Thoracic aorta (tissue), 2 donors: ENCODE measurements around the gene M1AP. TPM values are rescaled to one million over a fixed set of nuclear protein-coding genes. Genes with fewer than 3 reads are reported as not detected.

ENCODE experiments used
- ATAC-seq: fragments of 150-250 bp; one replicate; pipeline ENCODE4 v1.8.0; 2017; ENCODE audit warnings: low read depth; ENCODE audit not compliant: insufficient number of reproducible peaks, low FRiP score
- DNase-seq: peaks from one replicate; pipeline ENCODE4 v3.0.0-alpha.2; 2020; ENCODE audit warnings: low spot score
- H3K27ac ChIP-seq, 2 donors: fragments of 200-600 bp; sonication (generic); 1 replicate in 1 of 2; 2 replicates in 1 of 2; pipeline ENCODE4 v1.5.1; 2016; ENCODE audit warnings: mild to moderate bottlenecking in 2 of 2, moderate library complexity in 2 of 2
- H3K27me3 ChIP-seq: fragments of 200-600 bp; sonication (generic); replicated peaks from 2 replicates; pipeline ENCODE4 v1.6.0; 2016; ENCODE audit warnings: mild to moderate bottlenecking; ENCODE audit not compliant: insufficient read depth
- H3K36me3 ChIP-seq: fragments of 200-600 bp; sonication (generic); one replicate; pipeline ENCODE4 v1.5.1; 2016
- H3K4me1 ChIP-seq, 2 donors: fragments of 200-600 bp; sonication (generic); 1 replicate in 1 of 2; 2 replicates in 1 of 2; pipeline versions ENCODE4 v1.5.1 to v1.6.0; 2016; ENCODE audit warnings: low read depth in 2 of 2, mild to moderate bottlenecking in 1 of 2; ENCODE audit not compliant: control insufficient read depth in 1 of 2
- H3K4me3 ChIP-seq: fragments of 200-600 bp; sonication (generic); 2 replicates; pipeline ENCODE4 v1.5.1; 2016; ENCODE audit warnings: mild to moderate bottlenecking
- H3K9me3 ChIP-seq: fragments of 200-600 bp; sonication (generic); 2 replicates; pipeline ENCODE4 v1.5.1; 2016
- total RNA-seq, 2 donors: library from RNA; depleted of rRNA; stranded (reverse); fragments of >200 nt; gene quantifications; one replicate each; pipeline versions ENCODE4 v1.1.0 to v1.2.3, GENCODE V29; 2016
- TF ChIP-seq, protein P1 (sequence below): fragments of 200-600 bp; sonication (generic); IDR thresholded peaks from one replicate; pipeline ENCODE4 v1.5.1; 2019; ENCODE audit warnings: antibody characterized with exemption

M1AP gene
- total RNA-seq, 2 donors from 2014 or later: 4.5 TPM; not detected in 1

DNA sequence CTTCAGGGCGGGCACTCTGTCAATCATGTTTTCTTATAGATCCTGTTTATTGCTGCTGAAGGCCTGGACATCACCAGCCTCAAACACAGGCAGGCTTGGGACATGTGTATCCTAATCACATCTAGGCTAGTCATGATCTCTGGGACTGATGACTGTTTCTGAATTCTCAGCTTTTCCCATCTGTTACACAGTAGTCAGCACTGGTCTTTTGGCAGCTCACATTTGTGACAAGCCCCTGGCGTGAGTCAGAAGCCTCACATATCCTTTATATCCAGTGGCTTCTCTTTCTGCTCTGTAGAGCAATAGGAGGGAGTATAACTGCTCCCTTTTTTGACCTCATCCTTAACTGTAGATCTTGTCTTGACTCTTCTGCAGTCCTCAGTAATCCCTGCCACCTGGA is 10.4 kb upstream of the M1AP start:
- Histone ChIP-seq H3K36me3 (no peaks in the 10 kb centered on the region), H3K9me3 (no peaks in the 10 kb centered on the region), H3K4me3 (no peak overlapping the region), H3K27me3 (no peaks in the 10 kb centered on the region), H3K27ac (no peak overlapping the region), H3K4me1 (peaks cover 0 to 9% of the 10 kb centered on the region in 2 donors)
- DNase-seq (no peak), ATAC-seq (no peak)
- TF ChIP-seq, protein P1, sequence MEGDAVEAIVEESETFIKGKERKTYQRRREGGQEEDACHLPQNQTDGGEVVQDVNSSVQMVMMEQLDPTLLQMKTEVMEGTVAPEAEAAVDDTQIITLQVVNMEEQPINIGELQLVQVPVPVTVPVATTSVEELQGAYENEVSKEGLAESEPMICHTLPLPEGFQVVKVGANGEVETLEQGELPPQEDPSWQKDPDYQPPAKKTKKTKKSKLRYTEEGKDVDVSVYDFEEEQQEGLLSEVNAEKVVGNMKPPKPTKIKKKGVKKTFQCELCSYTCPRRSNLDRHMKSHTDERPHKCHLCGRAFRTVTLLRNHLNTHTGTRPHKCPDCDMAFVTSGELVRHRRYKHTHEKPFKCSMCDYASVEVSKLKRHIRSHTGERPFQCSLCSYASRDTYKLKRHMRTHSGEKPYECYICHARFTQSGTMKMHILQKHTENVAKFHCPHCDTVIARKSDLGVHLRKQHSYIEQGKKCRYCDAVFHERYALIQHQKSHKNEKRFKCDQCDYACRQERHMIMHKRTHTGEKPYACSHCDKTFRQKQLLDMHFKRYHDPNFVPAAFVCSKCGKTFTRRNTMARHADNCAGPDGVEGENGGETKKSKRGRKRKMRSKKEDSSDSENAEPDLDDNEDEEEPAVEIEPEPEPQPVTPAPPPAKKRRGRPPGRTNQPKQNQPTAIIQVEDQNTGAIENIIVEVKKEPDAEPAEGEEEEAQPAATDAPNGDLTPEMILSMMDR: no peak

DNA sequence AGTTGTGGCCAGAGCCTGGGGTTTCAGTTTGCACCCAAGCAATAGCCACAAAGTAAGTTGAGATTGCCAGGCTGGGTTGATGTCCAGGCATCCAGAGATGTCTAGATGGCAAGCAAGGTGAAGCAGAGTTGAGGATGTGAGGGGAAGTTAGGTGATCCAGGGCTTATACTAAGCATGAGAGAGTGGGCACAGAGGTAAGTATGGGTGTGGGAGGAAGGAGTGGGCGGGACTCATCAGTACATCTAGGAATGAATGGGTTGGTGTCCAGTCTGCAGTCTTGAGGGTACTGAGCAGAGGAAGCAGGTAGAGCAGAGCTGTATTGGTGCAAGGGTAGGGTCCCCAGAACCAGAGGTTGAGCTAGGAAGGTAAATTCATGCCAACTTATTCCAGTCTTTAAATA is 7.4 kb upstream of the M1AP start:
- DNase-seq: no peak
- TF ChIP-seq, protein P1: no peak
- Histone ChIP-seq H3K4me3 (no peak overlapping the region), H3K27me3 (no peaks in the 10 kb centered on the region), H3K9me3 (no peaks in the 10 kb centered on the region), H3K27ac (no peak overlapping the region), H3K36me3 (no peaks in the 10 kb centered on the region), H3K4me1 (peaks cover 0 to 11% of the 10 kb centered on the region in 2 donors)
- ATAC-seq: no peak

DNA sequence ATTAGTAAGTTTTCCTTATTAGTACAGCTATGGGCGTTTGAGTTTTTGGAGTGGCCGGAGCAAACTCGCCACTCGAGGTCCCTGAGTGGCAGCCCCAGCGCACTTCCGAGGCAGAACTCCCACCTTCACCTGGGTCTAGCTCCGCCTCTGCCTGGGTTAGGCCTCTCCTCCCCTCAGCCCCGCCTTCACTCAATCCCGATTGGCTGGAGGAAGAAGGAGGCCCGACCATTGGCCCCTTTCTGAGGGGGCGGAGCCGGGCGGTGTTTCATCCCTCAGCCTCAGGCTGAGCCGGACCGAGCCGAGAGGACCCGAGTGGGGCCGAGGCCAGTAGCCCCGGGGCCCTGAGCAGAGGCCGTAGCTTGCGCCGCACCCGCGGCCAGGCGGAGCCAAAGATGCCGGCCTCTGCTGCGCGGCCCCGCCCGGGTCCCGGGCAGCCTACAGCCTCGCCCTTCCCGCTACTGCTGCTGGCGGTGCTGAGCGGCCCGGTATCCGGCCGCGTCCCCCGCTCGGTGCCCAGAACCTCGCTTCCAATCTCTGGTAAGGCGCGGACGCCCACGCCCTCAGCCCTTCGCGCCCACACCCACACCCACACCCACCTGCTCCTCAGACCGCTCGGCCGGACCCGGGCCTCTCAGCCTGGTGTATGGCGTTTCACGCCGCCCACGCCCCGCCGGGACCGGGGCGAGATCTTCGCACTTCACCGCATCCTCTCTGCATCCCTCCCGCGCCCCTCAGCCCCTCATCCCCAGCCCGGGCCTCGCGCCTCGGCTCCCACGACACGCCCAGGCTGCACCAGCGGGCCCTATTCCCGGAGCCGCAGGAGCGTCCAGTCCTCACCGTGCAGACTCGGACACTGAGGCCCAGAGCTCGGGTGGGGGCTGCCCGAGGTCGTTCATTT is 6.1 kb upstream of the M1AP start, which contains the start of gene SEMA4F:
Gene SEMA4F, plus strand, starts transcription at position 263 of the 898 bp plus-strand sequence. Its CDS starts 130 bp downstream, at position 393.
- Histone ChIP-seq H3K27me3 (no peaks in the 10 kb centered on the region), H3K4me3 (peak within 1 kb of the TSS; percentile 82), H3K9me3 (no peaks in the 10 kb centered on the region), H3K4me1 (peaks cover 0 to 11% of the 10 kb centered on the region in 2 donors), H3K36me3 (no peaks in the 10 kb centered on the region), H3K27ac (peak within 1 kb of the TSS in 1 of 2 donors; percentile 51)
- ATAC-seq (peak; percentile 97), DNase-seq (peak; percentile 87)
- TF ChIP-seq, protein P1: no peak

DNA sequence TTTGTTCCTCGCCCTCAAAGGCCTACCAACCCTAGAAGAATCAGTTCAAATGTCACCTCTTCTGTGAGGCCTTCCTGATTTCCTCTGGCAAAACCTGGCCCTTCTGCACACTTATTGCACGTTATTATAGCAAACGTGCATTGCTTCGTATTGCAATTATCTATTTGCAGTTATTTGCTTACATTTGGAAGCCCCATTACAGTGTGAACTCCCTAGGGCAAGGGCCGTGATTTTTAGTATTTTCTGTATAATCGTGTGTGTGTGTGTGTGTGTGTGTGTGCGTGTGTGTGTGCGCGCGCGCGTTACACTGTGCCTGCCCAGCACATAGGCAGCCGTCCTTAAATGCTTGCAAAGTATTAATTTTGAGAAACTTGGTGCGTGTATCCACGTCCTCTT is 5.5 kb upstream of the M1AP start:
- no peak for DNase-seq
- Histone ChIP-seq H3K9me3 (no peaks in the 10 kb centered on the region), H3K36me3 (no peaks in the 10 kb centered on the region), H3K4me3 (peak overlapping the region; percentile 82), H3K4me1 (peaks cover 0 to 11% of the 10 kb centered on the region in 2 donors), H3K27ac (no peak overlapping the region), H3K27me3 (no peaks in the 10 kb centered on the region)
- TF ChIP-seq, protein P1: no peak
- ATAC-seq: peak; percentile 7

DNA sequence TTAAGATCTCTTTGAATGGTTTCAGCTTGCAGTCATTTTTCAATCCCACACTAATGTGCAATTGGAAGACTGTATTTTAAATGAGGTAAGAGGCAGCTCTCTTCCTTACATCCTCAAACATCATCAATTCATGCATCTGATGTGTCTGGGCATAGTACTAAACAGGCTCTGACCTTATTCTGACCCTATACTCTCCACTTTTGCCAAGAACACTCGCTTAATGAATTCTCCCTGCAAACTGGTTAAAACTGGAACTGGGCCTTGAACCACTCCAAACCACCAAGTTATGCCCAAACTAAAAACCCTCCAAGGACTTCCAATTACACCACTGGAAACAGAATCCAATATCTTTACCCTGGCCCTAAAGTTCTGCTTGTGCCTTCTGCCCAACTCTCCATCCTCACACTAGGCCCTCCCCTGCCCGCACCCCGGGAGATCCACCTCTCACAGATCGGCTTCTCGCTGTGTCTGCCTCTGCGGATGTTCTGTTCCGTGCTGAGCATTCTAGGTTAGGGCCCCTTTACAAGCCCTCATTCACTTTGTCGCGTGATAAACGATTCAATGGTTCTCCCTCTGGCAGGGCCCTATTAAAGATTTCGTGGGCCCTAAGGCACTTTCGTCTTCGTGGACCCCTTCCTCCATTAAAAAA is 1.2 kb downstream of the M1AP start:
- Histone ChIP-seq H3K4me1 (no peaks in the 10 kb centered on the region), H3K36me3 (no peaks in the 10 kb centered on the region), H3K27me3 (no peaks in the 10 kb centered on the region), H3K27ac (no peak overlapping the region), H3K4me3 (no peak overlapping the region), H3K9me3 (no peaks in the 10 kb centered on the region)
- ATAC-seq: no peak
- no peak for DNase-seq
- TF ChIP-seq, protein P1: no peak
